Body of pancreas (tissue), 4 donors: ENCODE results near the gene VOPP1.

Source experiments
- CTCF ChIP-seq, 7 experiments: fragments of 450-650 bp in 4 of 7; fragments of 200-600 bp in 3 of 7; sonication (generic) in 3 of 7; IDR thresholded peaks; one replicate each; pipeline ENCODE4 v1.5.1; 2016 to 2019; ENCODE audit warnings: antibody characterized with exemption in 7 of 7
- POLR2A ChIP-seq, 3 donors: fragments of 450-650 bp; IDR thresholded peaks; one replicate each; pipeline ENCODE4 v1.6.1; 2016; ENCODE audit warnings: antibody characterized with exemption in 3 of 3, mild to moderate bottlenecking in 2 of 3

- TF ChIP-seq CTCF (IDR thresholded peaks at IDR 0.05) (no peak), POLR2A (IDR thresholded peaks at IDR 0.05) (no peak)
These were observed 72.1 kb downstream of the VOPP1 start for GRCh38 chr7:55500117-55500756.
